GM10266 (cell line): ENCODE measurements around the gene TSPAN4.

Experiments used
- DNase-seq: peaks from one replicate; pipeline ENCODE4 v3.0.0; 2012; ENCODE audit errors: extremely low spot score
- CTCF ChIP-seq: IDR thresholded peaks from 2 replicates; pipeline ENCODE4 v1.5.1; 2012; ENCODE audit warnings: mild to moderate bottlenecking, low read depth; ENCODE audit not compliant: control insufficient read depth, insufficient read depth; ENCODE audit errors: missing control alignments

The TSPAN4 gene

DNA sequence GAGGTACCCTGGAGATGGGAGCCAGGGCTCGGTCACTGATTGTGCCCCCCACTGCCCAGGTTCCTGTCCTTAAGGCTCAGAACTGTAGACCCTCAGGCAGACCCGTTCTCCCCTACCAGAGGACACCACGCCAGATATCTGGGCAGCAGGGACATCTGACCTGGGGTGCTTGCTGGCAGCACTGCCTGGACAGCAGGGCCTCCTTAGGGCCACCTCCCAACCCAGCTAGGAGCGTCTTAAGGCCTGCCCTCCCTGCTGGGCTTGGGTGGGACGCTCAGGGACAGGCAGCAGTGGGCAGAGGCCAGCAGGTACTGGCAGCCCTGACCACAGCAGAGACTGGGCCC, 3.4 kb upstream of the TSPAN4 start:
- DNase-seq, result no peak

GRCh38 chr11:839875-840617, 2.6 kb upstream of the TSPAN4 start:
- peak; percentile 37 for TF ChIP-seq CTCF
- DNase-seq, result no peak

More for the DNA sequence above, 3.4 kb upstream of the TSPAN4 start:
- no peak for TF ChIP-seq CTCF

- no peak for DNase-seq
Measured at GRCh38 chr11:841981-842369, 677 bp upstream of the TSPAN4 start.

GRCh38 chr11:843086-843734, 558 bp downstream of the TSPAN4 start:
- TF ChIP-seq CTCF, result peak; percentile 6
- DNase-seq, result no peak

More at GRCh38 chr11:841981-842369, 677 bp upstream of the TSPAN4 start:
- no peak for TF ChIP-seq CTCF

DNA sequence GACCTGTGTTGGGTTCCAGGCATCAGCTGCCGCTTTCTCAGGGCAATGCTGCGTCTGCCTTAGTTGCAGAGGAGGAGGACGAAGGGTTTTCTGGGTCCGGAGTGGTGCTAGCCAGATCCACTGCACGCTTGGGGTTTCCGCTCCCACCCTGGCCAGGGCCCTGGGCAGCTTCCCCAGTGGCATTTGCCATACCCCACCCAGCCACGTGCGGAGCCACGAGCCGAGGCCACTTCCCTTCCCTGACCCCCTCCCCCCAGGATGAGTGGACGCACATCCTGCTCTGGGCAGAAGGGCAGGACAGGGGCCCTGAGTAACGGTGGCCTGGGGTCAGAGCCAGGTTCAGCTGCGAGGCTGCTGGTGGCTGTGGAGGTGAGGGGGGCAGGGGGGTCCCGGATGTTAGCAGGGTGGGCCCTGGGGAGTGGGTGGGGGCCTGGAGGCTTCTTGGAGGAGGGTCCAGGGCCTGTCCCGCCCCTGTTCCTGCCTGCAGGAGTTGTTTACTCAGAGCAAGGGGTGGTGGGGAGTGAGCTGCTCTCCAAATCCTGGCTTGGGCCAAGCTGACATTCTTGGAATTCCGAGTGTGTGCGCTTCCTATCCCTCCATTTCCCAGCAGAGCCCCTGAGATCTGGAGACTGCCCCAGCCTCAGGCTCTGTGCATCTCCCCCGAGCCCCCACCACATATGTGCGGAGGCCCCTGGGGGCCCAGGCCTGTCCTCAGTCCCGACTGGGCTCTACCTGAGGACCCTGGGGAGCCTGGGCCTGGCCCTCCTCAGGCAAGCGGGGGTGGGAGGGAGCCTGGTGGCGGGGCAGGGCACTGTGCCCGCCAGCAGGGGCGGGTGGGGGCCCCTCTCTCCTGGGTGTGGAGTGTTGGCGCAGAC, 1.4 kb downstream of the TSPAN4 start:
- no peak for DNase-seq
- TF ChIP-seq CTCF, result no peak

- DNase-seq, result peak; percentile 82
- no peak for TF ChIP-seq CTCF
Measured at GRCh38 chr11:844693-845644, 2.3 kb downstream of the TSPAN4 start.
